ENCODE results near the gene SMC4. TPM values are rescaled to one million over a fixed set of nuclear protein-coding genes. Genes with fewer than 3 reads are reported as not detected.

Gene SMC4
- total RNA-seq, 1 donor from 2014 or later: 69.4 TPM

GRCh38 chr3:160473978-160474377, 74.5 kb downstream of the SMC4 start:
- Mint-ChIP-seq H3K27ac (ENCODE audit: unreplicated experiment) (no peak overlapping the region), H3K27me3 (ENCODE audit: unreplicated experiment) (no peaks in the 10 kb centered on the region), H3K9me3 (ENCODE audit: unreplicated experiment) (peaks cover 11% of the 10 kb centered on the region), H3K4me1 (ENCODE audit: unreplicated experiment) (no peaks in the 10 kb centered on the region), H3K4me3 (ENCODE audit: unreplicated experiment) (no peak overlapping the region), H3K36me3 (ENCODE audit: low read depth, unreplicated experiment) (peaks cover 10% of the 10 kb centered on the region)
- TF ChIP-seq, protein P1, sequence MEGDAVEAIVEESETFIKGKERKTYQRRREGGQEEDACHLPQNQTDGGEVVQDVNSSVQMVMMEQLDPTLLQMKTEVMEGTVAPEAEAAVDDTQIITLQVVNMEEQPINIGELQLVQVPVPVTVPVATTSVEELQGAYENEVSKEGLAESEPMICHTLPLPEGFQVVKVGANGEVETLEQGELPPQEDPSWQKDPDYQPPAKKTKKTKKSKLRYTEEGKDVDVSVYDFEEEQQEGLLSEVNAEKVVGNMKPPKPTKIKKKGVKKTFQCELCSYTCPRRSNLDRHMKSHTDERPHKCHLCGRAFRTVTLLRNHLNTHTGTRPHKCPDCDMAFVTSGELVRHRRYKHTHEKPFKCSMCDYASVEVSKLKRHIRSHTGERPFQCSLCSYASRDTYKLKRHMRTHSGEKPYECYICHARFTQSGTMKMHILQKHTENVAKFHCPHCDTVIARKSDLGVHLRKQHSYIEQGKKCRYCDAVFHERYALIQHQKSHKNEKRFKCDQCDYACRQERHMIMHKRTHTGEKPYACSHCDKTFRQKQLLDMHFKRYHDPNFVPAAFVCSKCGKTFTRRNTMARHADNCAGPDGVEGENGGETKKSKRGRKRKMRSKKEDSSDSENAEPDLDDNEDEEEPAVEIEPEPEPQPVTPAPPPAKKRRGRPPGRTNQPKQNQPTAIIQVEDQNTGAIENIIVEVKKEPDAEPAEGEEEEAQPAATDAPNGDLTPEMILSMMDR (IDR thresholded peaks at IDR 0.05; ENCODE audit: unreplicated experiment): no peak
- no peak for DNase-seq (ENCODE audit: low spot score)

DNA sequence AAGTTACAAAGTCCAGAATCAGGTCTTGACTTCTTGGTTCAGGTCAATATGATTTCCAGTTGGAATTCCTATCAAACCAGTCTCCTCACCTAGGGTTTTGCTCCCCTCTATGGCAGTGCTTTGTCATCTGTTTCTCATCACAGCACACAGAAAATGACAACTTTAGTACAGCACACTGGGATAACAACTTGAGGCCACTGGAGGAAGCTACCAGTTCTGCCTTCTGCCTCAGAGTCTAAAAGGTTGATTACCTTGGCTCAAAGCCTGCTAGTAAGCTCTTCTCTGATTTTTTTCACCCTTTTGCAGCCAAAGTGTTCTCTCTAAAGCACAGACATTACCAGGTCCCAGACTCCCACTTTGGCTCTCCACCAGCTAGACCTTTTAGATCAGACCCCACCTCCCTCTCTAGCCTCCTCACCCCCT, 75.0 kb downstream of the SMC4 start:
- H3K4me3 Mint-ChIP-seq (ENCODE audit: unreplicated experiment): no peak overlapping the region
- H3K27me3 Mint-ChIP-seq (ENCODE audit: unreplicated experiment): no peaks in the 10 kb centered on the region
- TF ChIP-seq, protein P1 (IDR thresholded peaks at IDR 0.05; ENCODE audit: unreplicated experiment): no peak
- no peaks in the 10 kb centered on the region for H3K4me1 Mint-ChIP-seq (ENCODE audit: unreplicated experiment)
- DNase-seq (ENCODE audit: low spot score): no peak
- peaks cover 10% of the 10 kb centered on the region for H3K9me3 Mint-ChIP-seq (ENCODE audit: unreplicated experiment)
- H3K36me3 Mint-ChIP-seq (ENCODE audit: low read depth, unreplicated experiment): peaks cover 9% of the 10 kb centered on the region
- H3K27ac Mint-ChIP-seq (ENCODE audit: unreplicated experiment): no peak overlapping the region

DNA sequence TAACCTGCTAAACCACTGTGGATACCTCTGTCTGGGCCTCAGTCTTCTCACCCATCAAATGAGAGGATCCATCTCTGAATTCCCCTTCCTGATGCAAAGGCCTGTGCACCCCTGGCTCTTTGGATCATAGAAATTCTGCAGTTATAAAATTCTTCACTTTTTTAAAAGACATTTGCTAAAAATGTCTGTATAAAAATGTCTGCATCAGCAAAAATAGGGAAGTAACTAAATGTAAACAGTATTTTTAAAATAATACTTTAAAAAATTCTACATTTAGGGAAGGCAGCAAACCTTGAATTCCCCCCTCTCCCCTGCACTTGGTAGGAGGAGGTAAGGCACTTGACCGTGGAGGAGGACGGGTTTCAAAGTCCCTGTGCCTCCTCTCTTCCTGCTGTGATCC, 75.7 kb downstream of the SMC4 start:
- peaks cover 3% of the 10 kb centered on the region for H3K36me3 Mint-ChIP-seq (ENCODE audit: low read depth, unreplicated experiment)
- H3K4me3 Mint-ChIP-seq (ENCODE audit: unreplicated experiment): no peak overlapping the region
- TF ChIP-seq, protein P1 (IDR thresholded peaks at IDR 0.05; ENCODE audit: unreplicated experiment): no peak
- H3K4me1 Mint-ChIP-seq (ENCODE audit: unreplicated experiment): no peaks in the 10 kb centered on the region
- H3K9me3 Mint-ChIP-seq (ENCODE audit: unreplicated experiment): peaks cover 4% of the 10 kb centered on the region
- no peak overlapping the region for H3K27ac Mint-ChIP-seq (ENCODE audit: unreplicated experiment)
- DNase-seq (ENCODE audit: low spot score): no peak
- H3K27me3 Mint-ChIP-seq (ENCODE audit: unreplicated experiment): no peaks in the 10 kb centered on the region

DNA sequence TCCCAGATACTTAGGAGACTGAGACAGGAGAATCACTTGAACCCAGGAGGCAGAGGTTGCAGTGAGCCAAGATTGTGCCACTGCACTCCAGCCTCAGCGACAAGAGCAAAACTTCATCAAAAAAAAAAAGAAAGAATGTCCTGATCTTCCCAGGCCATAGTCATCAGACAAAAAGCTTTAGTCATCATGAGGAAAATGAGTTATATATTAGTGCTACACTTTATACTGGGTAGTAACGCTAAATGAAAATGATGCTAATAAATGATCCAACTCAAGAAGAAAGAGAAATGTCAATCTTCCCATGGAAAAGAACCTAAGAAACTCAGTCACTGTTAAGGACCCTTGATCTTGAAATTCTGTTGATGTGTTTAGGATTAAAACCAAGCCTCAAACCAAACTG, 76.4 kb downstream of the SMC4 start:
- DNase-seq (ENCODE audit: low spot score): no peak
- peaks cover 4% of the 10 kb centered on the region for H3K9me3 Mint-ChIP-seq (ENCODE audit: unreplicated experiment)
- peaks cover 3% of the 10 kb centered on the region for H3K36me3 Mint-ChIP-seq (ENCODE audit: low read depth, unreplicated experiment)
- no peaks in the 10 kb centered on the region for H3K4me1 Mint-ChIP-seq (ENCODE audit: unreplicated experiment)
- no peak overlapping the region for H3K4me3 Mint-ChIP-seq (ENCODE audit: unreplicated experiment)
- TF ChIP-seq, protein P1 (IDR thresholded peaks at IDR 0.05; ENCODE audit: unreplicated experiment): no peak
- H3K27me3 Mint-ChIP-seq (ENCODE audit: unreplicated experiment): no peaks in the 10 kb centered on the region
- H3K27ac Mint-ChIP-seq (ENCODE audit: unreplicated experiment): no peak overlapping the region

- no peak for DNase-seq (ENCODE audit: low spot score)
- Mint-ChIP-seq H3K36me3 (ENCODE audit: low read depth, unreplicated experiment) (no peaks in the 10 kb centered on the region), H3K4me1 (ENCODE audit: unreplicated experiment) (peaks cover 7% of the 10 kb centered on the region), H3K27me3 (ENCODE audit: unreplicated experiment) (no peaks in the 10 kb centered on the region), H3K9me3 (ENCODE audit: unreplicated experiment) (no peaks in the 10 kb centered on the region), H3K27ac (ENCODE audit: unreplicated experiment) (no peak overlapping the region), H3K4me3 (ENCODE audit: unreplicated experiment) (no peak overlapping the region)
- TF ChIP-seq, protein P1 (IDR thresholded peaks at IDR 0.05; ENCODE audit: unreplicated experiment): no peak
These were observed 78.3 kb downstream of the SMC4 start for GRCh38 chr3:160477750-160478149.
